Ascending aorta (tissue), 2 donors: Measurements from ENCODE around the gene LRGUK. TPM values are rescaled to one million over a fixed set of nuclear protein-coding genes. Genes with fewer than 3 reads are reported as not detected.

Experiments used
- DNase-seq, 2 donors: peaks; one replicate each; pipeline ENCODE4 v3.0.0-alpha.2; 2019; ENCODE audit warnings: low spot score in 2 of 2
- H3K27ac ChIP-seq, 2 donors: fragments of 200-600 bp; sonication (generic); one replicate each; pipeline ENCODE4 v1.5.1; 2016 to 2017; ENCODE audit warnings: mild to moderate bottlenecking in 1 of 2
- H3K27me3 ChIP-seq: fragments of 200-600 bp; sonication (generic); one replicate; pipeline ENCODE4 v1.5.1; 2017
- H3K36me3 ChIP-seq, 2 donors: fragments of 200-600 bp; sonication (generic); one replicate each; pipeline ENCODE4 v1.5.1; 2016
- H3K4me1 ChIP-seq, 2 donors: fragments of 200-600 bp; sonication (generic); one replicate each; pipeline ENCODE4 v1.5.1; 2016 to 2017; ENCODE audit warnings: mild to moderate bottlenecking in 1 of 2
- H3K4me3 ChIP-seq, 2 donors: fragments of 200-600 bp; sonication (generic); one replicate each; pipeline ENCODE4 v1.5.1; 2016 to 2017; ENCODE audit warnings: mild to moderate bottlenecking in 1 of 2
- H3K9me3 ChIP-seq, 2 donors: fragments of 200-600 bp; sonication (generic); one replicate each; pipeline ENCODE4 v1.5.1; 2016
- intact Hi-C: fragments of 100-400 bp; cut with DNase I; formaldehyde crosslinking; loops from one replicate; pipeline ENCODE4 v1.15.1; 2023
- total RNA-seq: library from RNA; depleted of rRNA; stranded (reverse); fragments of >200 nt; gene quantifications from one replicate; pipeline ENCODE4 v1.1.0, GENCODE V29; 2016
- TF ChIP-seq, protein P1 (sequence below), 3 experiments: fragments of 200-600 bp in 2 of 3; fragments of 450-650 bp in 1 of 3; sonication (generic) in 2 of 3; IDR thresholded peaks; one replicate each; pipeline ENCODE4 v1.5.1; 2016 to 2019; ENCODE audit warnings: antibody characterized with exemption in 3 of 3, mild to moderate bottlenecking in 1 of 3, moderate library complexity in 1 of 3

Gene LRGUK
- total RNA-seq, 1 donor from 2014 or later: not detected

DNA sequence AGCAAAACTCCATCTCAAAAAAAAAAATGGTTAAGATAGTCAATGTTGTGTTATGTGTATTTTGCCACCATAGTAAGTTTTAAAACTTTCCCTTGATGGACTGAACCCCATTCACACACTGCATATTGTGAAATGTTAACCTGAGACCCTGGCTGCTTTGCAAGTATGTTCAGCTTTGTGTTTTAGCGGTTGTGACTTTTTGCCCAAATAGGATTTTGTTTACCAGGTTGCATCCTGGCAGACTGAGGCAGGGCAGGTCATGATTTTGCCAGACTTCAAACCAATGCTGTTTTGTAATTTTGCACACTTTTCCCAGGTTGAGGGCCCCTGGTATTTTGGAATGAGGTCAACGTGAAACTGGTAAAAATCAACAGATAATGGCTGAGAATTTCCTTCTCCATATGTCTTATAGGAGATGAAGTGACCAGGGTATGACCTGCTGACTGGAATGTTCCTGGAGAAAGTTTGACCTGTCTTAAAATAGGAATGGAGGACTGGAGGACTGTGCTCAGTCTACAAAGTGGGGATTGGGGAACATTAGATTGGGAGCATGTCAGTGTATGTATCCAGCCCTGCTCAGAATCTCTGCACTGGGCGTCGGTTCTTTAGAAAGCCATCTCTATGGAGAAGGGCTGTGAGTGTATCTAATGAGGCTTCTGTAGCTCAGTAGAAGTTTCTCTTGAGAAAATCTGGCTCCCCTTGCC lies 76.2 kb downstream of the LRGUK start:
- intact Hi-C loops: no loop called here
- Histone ChIP-seq H3K4me3 (no peak overlapping the region), H3K9me3 (no peaks in the 10 kb centered on the region), H3K27ac (no peak overlapping the region), H3K27me3 (no peaks in the 10 kb centered on the region), H3K36me3 (no peaks in the 10 kb centered on the region), H3K4me1 (no peaks in the 10 kb centered on the region)
- no peak for DNase-seq
- TF ChIP-seq, protein P1, sequence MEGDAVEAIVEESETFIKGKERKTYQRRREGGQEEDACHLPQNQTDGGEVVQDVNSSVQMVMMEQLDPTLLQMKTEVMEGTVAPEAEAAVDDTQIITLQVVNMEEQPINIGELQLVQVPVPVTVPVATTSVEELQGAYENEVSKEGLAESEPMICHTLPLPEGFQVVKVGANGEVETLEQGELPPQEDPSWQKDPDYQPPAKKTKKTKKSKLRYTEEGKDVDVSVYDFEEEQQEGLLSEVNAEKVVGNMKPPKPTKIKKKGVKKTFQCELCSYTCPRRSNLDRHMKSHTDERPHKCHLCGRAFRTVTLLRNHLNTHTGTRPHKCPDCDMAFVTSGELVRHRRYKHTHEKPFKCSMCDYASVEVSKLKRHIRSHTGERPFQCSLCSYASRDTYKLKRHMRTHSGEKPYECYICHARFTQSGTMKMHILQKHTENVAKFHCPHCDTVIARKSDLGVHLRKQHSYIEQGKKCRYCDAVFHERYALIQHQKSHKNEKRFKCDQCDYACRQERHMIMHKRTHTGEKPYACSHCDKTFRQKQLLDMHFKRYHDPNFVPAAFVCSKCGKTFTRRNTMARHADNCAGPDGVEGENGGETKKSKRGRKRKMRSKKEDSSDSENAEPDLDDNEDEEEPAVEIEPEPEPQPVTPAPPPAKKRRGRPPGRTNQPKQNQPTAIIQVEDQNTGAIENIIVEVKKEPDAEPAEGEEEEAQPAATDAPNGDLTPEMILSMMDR (IDR thresholded peaks at IDR 0.05): no peak

DNA sequence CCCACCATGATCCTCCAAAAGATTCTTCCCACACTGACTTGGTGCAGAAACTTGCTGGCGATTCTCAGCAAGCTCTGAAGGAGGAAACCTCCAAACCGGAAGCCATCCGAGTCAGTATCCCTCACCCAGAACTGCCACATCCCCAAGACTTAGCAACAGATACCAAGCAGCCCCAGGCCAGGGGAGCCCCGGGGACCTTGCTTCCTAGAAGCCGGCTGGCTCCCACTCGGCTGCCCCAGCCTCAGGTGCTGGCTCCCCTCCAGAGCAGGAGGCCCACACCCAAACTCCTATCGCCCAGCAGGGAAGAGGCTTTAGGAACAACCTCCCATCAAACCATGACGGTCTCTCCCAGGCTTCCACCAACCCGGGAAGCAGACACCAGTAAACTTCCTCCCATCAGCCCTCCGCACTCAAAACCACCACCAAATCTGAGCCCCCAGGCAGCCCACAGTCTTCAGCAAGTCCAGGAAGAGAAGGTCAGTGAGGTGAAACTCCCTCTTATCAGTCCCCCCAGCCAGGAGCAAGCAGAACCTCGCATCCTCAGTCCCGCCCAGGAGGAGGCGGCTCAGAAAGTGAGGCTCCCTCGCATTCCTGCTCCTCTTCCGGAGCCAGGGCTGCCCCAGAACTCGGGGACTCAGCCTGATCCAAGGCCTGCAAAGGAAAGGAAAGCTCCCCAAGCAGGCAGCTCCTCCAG lies 82.3 kb downstream of the LRGUK start:
- no peaks in the 10 kb centered on the region for H3K9me3 ChIP-seq
- H3K4me3 ChIP-seq: no peak overlapping the region
- TF ChIP-seq, protein P1 (IDR thresholded peaks at IDR 0.05): no peak

DNA sequence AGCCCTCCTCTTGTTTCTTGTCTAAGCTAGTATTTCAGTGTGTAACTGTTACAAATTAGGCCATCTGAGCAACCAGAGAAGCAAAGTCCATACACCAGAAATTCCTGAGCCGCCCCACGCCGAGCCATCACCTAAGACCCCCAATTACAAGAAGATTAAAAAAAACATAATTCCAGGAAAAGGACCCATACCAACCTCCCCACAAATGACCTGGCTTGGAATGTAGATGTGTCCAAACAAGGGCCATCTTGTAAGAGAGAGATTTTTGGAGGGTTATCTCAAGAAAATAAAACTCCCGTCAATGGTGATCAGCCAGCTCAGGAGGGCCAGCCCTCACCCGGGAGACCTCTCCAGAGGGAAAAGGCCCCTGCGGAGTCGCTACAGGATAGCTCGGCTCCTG lies 83.1 kb downstream of the LRGUK start:
- no peaks in the 10 kb centered on the region for H3K27me3 ChIP-seq
- no peaks in the 10 kb centered on the region for H3K36me3 ChIP-seq
- TF ChIP-seq, protein P1 (IDR thresholded peaks at IDR 0.05): no peak
- intact Hi-C loops: no loop called here
- H3K9me3 ChIP-seq: no peaks in the 10 kb centered on the region
- no peak overlapping the region for H3K4me3 ChIP-seq
- H3K27ac ChIP-seq: no peak overlapping the region
- H3K4me1 ChIP-seq: no peaks in the 10 kb centered on the region
- no peak for DNase-seq

More for the DNA sequence above, 82.3 kb downstream of the LRGUK start:
- no peak overlapping the region for H3K27ac ChIP-seq
- no peaks in the 10 kb centered on the region for H3K27me3 ChIP-seq
- intact Hi-C loops: no loop called here
- H3K36me3 ChIP-seq: no peaks in the 10 kb centered on the region
- no peak for DNase-seq
- no peaks in the 10 kb centered on the region for H3K4me1 ChIP-seq

DNA sequence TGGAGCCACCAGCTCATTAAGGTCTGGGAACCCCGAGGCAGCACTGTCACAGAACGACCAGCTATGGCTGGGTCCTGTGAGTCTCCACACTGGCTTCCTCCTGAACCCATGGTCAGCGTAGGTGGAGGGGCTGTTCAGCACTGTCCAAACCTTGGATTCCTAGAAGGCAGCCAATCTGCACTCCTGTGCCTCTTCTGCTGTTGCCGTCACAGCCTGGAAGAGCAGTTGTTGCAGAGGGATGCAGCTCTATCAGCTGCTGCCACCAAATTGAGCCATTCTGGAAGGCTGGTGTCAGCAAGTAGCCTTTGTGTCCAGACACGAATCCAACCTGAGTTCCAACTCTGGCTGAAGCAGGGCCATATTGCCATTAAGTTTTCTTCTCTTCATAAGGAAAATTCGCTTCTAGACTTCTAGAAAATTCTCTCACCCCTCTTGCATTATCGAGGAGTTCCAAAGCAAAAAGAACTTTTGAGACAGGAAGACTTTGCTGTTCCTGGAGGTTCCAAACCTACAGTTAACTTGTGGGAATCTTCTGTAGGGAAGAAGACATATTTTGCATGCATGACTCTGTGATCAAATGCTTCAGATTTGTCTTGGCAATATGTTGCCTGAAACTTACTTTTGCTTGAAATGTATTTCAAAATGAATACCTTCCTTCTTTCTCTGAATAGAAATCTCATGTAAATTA lies 84.0 kb downstream of the LRGUK start:
- DNase-seq: no peak
- intact Hi-C loops: no loop called here

DNA sequence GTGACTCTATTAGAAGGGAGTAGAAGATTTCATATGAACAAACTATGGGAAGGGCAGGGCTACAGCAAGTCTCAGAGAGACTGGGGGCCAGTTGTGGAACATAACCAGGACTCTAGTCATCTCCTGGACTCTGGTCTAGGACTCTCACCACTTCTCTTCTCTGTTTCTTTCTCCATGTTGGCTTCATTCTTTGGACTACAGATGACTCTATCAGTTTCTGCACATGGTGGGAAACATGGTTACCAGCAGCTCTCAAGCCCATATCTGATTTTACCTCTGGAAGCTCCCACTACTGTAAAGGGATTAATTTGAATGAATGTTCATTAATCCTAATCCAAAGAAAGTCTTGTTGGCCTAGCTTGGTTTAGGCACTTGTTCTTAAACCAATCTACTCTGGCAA lies 84.7 kb downstream of the LRGUK start:
- intact Hi-C loops: no loop called here
- no peaks in the 10 kb centered on the region for H3K9me3 ChIP-seq
- TF ChIP-seq, protein P1 (IDR thresholded peaks at IDR 0.05): no peak
- H3K36me3 ChIP-seq: no peaks in the 10 kb centered on the region
- no peak overlapping the region for H3K4me3 ChIP-seq
- H3K27me3 ChIP-seq: no peaks in the 10 kb centered on the region
- no peak for DNase-seq
- H3K4me1 ChIP-seq: no peaks in the 10 kb centered on the region
- H3K27ac ChIP-seq: no peak overlapping the region

More for the DNA sequence above, 84.0 kb downstream of the LRGUK start:
- TF ChIP-seq, protein P1 (IDR thresholded peaks at IDR 0.05): no peak
- Histone ChIP-seq H3K4me1 (no peaks in the 10 kb centered on the region), H3K27me3 (no peaks in the 10 kb centered on the region), H3K27ac (no peak overlapping the region), H3K4me3 (no peak overlapping the region), H3K36me3 (no peaks in the 10 kb centered on the region), H3K9me3 (no peaks in the 10 kb centered on the region)
